ENCODE data around the gene DIPK1B.

- TF ChIP-seq ZNF274 (IDR thresholded peaks at IDR 0.05; ENCODE audit: insufficient read depth, insufficient read length) (no peak), SIN3A (IDR thresholded peaks at IDR 0.05; ENCODE audit: low read depth, low read length) (no peak), RBBP5 (conservative IDR thresholded peaks at IDR 0.05) (no peak), YY1 (IDR thresholded peaks at IDR 0.05; ENCODE audit: low read depth, low read length) (no peak), CTCF (IDR thresholded peaks at IDR 0.05 in 2 of 3, conservative IDR thresholded peaks at IDR 0.05 in 1 of 3; ENCODE audit: control insufficient read depth in 2 of 3, extremely low read depth in 1 of 3, insufficient read depth in 1 of 3, low read depth in 3 of 3, low read length in 3 of 3) (no peak), PBX3 (IDR thresholded peaks at IDR 0.05; ENCODE audit: insufficient replicate concordance, low read depth, low read length) (no peak)
Measured at GRCh38 chr9:136753371-136754058, 41.1 kb downstream of the DIPK1B start.

All from GM12878 (cell line).